NCI-H774 (cell line): ENCODE data around the gene AKAP6.
"Not testable (repeated sequence)": the region's sequence is repeated elsewhere in the genome, so short reads cannot be mapped to it uniquely, and the experiment has no call there.

Experiments
- DNase-seq: peaks from one replicate; lab custom pipeline; 2025; lab: John Stamatoyannopoulos, UW

AKAP6 gene

GRCh38 chr14:32373174-32373573 is 44.1 kb downstream of the AKAP6 start:
- not testable (repeated sequence) for DNase-seq

- no peak for DNase-seq
Observed at GRCh38 chr14:32374155-32374554, 45.1 kb downstream of the AKAP6 start.

GRCh38 chr14:32375663-32376062 is 46.6 kb downstream of the AKAP6 start:
- DNase-seq, result no peak

GRCh38 chr14:32377046-32377646 is 48.0 kb downstream of the AKAP6 start:
- no peak for DNase-seq

GRCh38 chr14:32378284-32378683 is 49.2 kb downstream of the AKAP6 start:
- no peak for DNase-seq

GRCh38 chr14:32379447-32379846 is 50.3 kb downstream of the AKAP6 start:
- DNase-seq, result no peak

- DNase-seq, result no peak
Observed at GRCh38 chr14:32381869-32382268, 52.8 kb downstream of the AKAP6 start.

- no peak for DNase-seq
Observed at GRCh38 chr14:32382704-32383103, 53.6 kb downstream of the AKAP6 start.

- DNase-seq, result no peak
Observed at GRCh38 chr14:32383364-32384009, 54.4 kb downstream of the AKAP6 start.

GRCh38 chr14:32384464-32384863 is 55.4 kb downstream of the AKAP6 start:
- DNase-seq, result no peak

- DNase-seq, result not testable (repeated sequence)
Observed at GRCh38 chr14:32387295-32387694, 58.2 kb downstream of the AKAP6 start.

GRCh38 chr14:32393119-32393518 is 64.0 kb downstream of the AKAP6 start:
- DNase-seq, result no peak

GRCh38 chr14:32394038-32394437 is 64.9 kb downstream of the AKAP6 start:
- DNase-seq, result no peak

GRCh38 chr14:32396885-32397284 is 67.8 kb downstream of the AKAP6 start:
- DNase-seq, result no peak

- DNase-seq, result no peak
Observed at GRCh38 chr14:32397861-32398640, 69.0 kb downstream of the AKAP6 start.

GRCh38 chr14:32399920-32400319 is 70.8 kb downstream of the AKAP6 start:
- DNase-seq, result no peak

GRCh38 chr14:32400480-32400879 is 71.4 kb downstream of the AKAP6 start:
- DNase-seq, result no peak

- DNase-seq, result no peak
Observed at GRCh38 chr14:32403021-32403420, 73.9 kb downstream of the AKAP6 start.

GRCh38 chr14:32403688-32404087 is 74.6 kb downstream of the AKAP6 start:
- no peak for DNase-seq

- no peak for DNase-seq
Observed at GRCh38 chr14:32404784-32405573, 75.9 kb downstream of the AKAP6 start.

GRCh38 chr14:32405856-32406255 is 76.8 kb downstream of the AKAP6 start:
- no peak for DNase-seq

GRCh38 chr14:32407130-32407529 is 78.0 kb downstream of the AKAP6 start:
- DNase-seq, result no peak
